Sigmoid colon (tissue), 4 donors: Measurements from ENCODE around the gene GPHN.

Experiments used
- EP300 ChIP-seq, 4 donors: sonication (generic); formaldehyde crosslinking; IDR thresholded peaks; one replicate each; pipeline ENCODE4 v1.6.1; 2017; ENCODE audit warnings: antibody characterized with exemption in 4 of 4
- TF ChIP-seq, protein P1 (sequence below), 4 experiments: fragments of 450-650 bp in 3 of 4; fragments of 200-600 bp in 1 of 4; IDR thresholded peaks; one replicate each; pipeline ENCODE4 v1.5.1; 2016 to 2019; ENCODE audit warnings: antibody characterized with exemption in 4 of 4, mild to moderate bottlenecking in 3 of 4, moderate library complexity in 2 of 4

- TF ChIP-seq, protein P1, sequence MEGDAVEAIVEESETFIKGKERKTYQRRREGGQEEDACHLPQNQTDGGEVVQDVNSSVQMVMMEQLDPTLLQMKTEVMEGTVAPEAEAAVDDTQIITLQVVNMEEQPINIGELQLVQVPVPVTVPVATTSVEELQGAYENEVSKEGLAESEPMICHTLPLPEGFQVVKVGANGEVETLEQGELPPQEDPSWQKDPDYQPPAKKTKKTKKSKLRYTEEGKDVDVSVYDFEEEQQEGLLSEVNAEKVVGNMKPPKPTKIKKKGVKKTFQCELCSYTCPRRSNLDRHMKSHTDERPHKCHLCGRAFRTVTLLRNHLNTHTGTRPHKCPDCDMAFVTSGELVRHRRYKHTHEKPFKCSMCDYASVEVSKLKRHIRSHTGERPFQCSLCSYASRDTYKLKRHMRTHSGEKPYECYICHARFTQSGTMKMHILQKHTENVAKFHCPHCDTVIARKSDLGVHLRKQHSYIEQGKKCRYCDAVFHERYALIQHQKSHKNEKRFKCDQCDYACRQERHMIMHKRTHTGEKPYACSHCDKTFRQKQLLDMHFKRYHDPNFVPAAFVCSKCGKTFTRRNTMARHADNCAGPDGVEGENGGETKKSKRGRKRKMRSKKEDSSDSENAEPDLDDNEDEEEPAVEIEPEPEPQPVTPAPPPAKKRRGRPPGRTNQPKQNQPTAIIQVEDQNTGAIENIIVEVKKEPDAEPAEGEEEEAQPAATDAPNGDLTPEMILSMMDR (IDR thresholded peaks at IDR 0.05) = no peak
- TF ChIP-seq EP300 (IDR thresholded peaks at IDR 0.05) = no peak
Observed at GRCh38 chr14:66651536-66652220, 143.7 kb downstream of the GPHN start.
